ENCODE measurements around the gene ZNF189.

ZNF189 gene

DNA sequence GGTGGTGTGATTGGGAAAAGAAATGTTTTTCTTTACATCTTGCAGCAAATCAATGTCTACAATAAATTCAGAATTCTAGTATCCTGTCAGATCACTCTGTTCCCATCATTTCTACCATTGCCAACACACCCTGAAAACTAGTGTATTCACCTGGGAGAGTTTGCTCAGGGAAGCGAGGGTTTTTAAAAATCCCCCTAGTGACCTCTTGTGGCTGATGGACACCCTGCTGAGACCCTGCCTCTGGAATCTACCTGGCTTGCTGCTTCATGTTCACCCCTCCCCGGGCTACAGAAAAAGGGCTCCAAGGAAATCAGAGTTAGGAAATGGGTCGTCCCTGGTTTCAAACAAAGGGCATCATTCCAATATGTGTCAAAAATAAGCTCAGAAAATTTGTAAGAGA, 58.4 kb downstream of the ZNF189 start:
- H3K9ac ChIP-seq (ENCODE audit: low read length in 5 of 5) = no peak overlapping the region
- H3K36me3 ChIP-seq (ENCODE audit: control insufficient read depth in 5 of 5, insufficient read depth in 5 of 5, low read length in 5 of 5) = no peaks in the 10 kb centered on the region

DNA sequence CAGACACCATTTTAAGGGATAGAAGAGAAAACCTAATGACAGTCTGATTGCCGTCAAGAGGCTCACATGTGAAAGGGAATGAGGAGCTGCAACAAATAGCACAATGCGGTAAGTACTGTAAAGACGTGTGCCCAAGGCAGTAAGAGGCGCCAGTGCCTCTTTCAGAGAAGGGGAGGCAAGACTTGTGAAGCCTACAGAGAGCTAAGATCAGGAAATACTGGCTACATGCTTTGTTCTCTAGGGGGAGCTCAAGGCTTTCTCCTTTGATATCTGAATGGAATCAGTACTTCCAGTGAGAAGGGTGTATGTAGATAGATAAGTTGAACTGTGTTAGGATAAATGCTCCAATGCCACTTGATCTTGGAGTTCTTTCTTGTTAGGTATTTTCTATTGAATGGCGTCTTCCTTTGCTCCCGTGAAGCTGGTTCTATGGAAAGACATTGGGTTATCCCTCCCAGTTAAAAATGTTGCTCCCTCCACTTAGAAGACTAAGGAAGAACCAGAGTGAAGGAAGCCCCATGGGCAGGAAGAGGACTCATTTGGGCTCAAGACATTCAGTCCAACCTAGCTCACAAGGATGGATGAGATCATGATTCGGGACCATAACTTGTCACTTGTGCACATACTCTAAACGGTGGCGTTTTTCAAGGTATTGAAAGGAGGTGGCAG, 60.4 kb downstream of the ZNF189 start:
- no peaks in the 10 kb centered on the region for H3K9me3 ChIP-seq (ENCODE audit: control insufficient read depth in 5 of 5, low read length in 5 of 5)
- H3K36me3 ChIP-seq (ENCODE audit: control insufficient read depth in 5 of 5, insufficient read depth in 5 of 5, low read length in 5 of 5) = no peaks in the 10 kb centered on the region
- peak overlapping the region; percentile 57 for H3K27ac ChIP-seq (ENCODE audit: low read depth, low read length)
- no peak overlapping the region for H3K4me3 ChIP-seq (ENCODE audit: low read depth in 1 of 5, low read length in 5 of 5)
- H3K27me3 ChIP-seq (ENCODE audit: control insufficient read depth in 5 of 5, insufficient read depth in 4 of 5, low read length in 5 of 5) = no peaks in the 10 kb centered on the region
- peaks cover 5 to 40% (median 30%) of the 10 kb centered on the region in 5 donors for H3K4me1 ChIP-seq (ENCODE audit: control insufficient read depth in 5 of 5, insufficient read depth in 5 of 5, low read length in 5 of 5)
- no peak overlapping the region for H3K9ac ChIP-seq (ENCODE audit: low read length in 5 of 5)

More for the DNA sequence above, 58.4 kb downstream of the ZNF189 start:
- Histone ChIP-seq H3K4me3 (ENCODE audit: low read depth in 1 of 5, low read length in 5 of 5) (no peak overlapping the region), H3K27ac (ENCODE audit: low read depth, low read length) (peak overlapping the region; percentile 65), H3K4me1 (ENCODE audit: control insufficient read depth in 5 of 5, insufficient read depth in 5 of 5, low read length in 5 of 5) (peaks cover 5 to 59% (median 36%) of the 10 kb centered on the region in 5 donors), H3K9me3 (ENCODE audit: control insufficient read depth in 5 of 5, low read length in 5 of 5) (no peaks in the 10 kb centered on the region), H3K27me3 (ENCODE audit: control insufficient read depth in 5 of 5, insufficient read depth in 4 of 5, low read length in 5 of 5) (no peaks in the 10 kb centered on the region)

All from subcutaneous abdominal adipose tissue (tissue), 5 donors.